GM19455 (cell line): ENCODE results near the gene MRPS26.
A peak's percentile ranks its signal among the peaks of the same experiment; 100 is the strongest.
"Not testable (repeated sequence)": the region's sequence is repeated elsewhere in the genome, so short reads cannot be mapped to it uniquely, and the experiment has no call there.

ENCODE experiments used
- ATAC-seq: cut with Tn5 transposase; IDR thresholded peaks from one replicate; pipeline ENCODE4 v1.9.1; 2021; ENCODE audit not compliant: unreplicated experiment

Gene MRPS26

DNA sequence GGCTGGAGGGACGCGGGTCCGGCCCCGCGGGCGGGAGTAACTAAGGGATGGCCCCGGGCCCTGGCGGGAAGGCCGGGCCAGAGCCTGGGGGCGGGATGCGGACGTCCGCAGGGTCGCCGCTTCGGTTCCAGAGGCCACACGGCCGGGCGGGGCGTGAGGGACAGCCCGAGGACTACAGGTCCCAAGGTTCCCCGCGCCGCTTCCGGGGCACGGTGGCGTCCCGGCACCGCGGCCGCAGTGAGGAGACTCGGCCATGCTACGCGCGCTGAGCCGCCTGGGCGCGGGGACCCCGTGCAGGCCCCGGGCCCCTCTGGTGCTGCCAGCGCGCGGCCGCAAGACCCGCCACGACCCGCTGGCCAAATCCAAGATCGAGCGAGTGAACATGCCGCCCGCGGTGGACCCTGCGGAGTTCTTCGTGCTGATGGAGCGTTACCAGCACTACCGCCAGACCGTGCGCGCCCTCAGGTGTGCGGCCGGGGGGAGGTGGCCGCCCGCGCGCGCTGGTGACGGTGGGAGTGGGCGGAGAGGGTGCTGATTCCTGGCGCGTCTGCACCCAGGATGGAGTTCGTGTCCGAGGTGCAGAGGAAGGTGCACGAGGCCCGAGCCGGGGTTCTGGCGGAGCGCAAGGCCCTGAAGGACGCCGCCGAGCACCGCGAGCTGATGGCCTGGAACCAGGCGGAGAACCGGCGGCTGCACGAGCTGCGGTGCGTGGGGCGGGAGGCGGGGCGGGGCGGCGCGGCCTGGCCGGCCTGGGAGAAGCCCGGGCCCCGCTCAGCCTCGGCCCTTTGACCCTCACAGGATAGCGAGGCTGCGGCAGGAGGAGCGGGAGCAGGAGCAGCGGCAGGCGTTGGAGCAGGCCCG lies at the start of gene MRPS26:
Gene MRPS26 (plus strand): TSS at position 237 of the 861 bp plus-strand sequence. CDS start 17 bp downstream, at position 254.
- peak; percentile 90 for ATAC-seq

DNA sequence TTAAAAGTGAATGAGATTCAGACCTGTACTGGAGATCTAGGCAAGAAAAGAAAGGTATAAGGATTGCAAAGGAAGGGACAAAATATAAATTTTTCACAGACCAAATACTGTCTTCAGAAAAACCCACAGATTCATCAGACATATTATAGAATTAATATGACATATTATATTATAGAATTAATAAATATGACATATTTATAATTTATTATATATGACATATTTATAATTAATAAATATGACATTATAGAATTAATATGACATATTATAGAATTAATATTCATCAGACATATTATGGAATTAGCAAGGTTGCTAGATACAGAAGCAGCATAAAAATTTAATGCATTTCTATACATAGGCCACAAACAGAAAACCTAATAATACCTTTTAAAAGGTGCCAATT lies 47.1 kb upstream of the MRPS26 start:
- ATAC-seq: no peak

DNA sequence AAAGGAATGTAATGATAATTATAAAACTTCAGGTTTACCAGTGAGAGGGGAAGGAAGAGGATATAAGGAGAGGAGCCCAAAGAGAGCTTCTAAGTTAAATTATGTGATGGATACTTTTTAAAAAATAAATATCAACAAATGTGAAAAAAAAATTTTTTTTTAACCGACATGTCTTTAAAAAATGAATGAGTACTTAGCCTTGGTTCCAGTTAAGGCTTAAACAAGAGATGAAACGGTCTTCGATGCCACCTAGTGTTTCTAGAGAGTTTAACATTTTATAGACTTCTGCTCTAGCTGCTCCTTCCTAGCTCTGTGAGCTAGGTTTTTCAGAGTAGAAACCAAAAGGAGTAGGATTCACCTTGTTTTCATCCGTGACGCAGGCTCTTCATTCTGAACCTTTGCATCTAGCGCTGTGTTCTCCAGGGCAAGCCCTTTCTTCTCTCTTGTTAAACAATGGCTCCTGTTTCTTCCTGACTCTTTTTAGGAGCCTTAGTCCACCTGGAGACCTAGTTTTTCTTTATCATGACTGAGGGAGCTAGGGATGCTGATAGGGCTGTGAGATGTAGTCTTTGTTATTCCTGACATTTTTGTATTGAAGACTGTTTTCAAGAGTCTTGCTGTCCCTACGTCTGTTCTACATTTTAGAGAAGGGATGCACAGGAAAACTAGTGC lies 44.9 kb upstream of the MRPS26 start:
- ATAC-seq: no peak

DNA sequence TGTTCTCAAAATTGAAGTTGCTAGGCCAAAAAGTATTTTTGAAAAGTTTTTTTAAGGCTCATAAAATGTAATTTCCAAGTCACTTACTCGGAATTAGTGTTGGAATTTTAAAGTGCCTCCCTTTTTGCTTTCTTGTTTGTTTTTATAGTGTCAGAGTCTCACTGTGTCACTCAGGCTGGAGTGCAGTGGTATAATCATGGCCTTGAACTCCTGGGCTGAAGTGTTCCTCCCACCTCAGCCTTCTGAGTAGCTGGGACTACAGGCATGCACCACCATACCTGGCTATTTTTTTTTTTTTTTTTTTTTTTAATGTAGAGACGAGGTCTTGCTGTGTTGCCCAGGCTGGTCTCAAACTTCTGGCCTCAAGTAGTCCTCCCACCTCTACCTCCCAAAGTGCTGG lies 42.4 kb upstream of the MRPS26 start:
- no peak for ATAC-seq

DNA sequence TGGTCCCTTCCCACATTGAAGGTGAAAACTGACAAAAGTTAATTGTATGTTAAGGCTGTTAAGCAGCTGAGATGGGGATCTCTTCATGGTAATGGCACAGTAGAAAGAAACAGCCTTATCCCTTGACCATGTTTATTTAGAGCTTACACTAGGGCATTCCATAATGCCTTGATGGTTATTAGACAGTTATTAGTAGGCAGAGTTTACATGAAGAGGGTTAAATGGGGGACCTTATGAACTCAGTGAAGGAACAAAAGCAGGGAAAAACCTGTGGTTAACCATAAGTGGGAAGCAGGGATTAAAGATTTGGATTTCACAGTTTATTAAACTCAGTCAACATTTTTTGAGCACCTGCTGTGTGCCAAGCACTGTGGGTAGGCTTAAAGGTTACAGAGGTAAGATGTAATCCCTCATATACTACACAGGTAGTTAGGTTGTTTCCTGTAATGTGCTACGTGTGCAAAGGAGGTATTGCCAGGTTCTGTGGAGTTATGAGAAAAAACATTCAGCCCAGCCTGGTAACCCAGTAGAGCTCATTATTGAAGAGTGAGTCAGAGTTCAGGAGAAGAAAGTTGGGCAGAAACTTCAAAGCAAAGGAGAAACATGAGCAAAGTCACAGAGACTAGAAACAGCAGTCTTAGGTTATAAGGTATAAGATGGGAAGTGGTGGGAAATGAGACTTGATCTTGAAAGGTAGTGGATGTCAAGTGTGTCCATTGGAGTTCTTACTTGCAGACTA lies 34.7 kb upstream of the MRPS26 start:
- no peak for ATAC-seq

DNA sequence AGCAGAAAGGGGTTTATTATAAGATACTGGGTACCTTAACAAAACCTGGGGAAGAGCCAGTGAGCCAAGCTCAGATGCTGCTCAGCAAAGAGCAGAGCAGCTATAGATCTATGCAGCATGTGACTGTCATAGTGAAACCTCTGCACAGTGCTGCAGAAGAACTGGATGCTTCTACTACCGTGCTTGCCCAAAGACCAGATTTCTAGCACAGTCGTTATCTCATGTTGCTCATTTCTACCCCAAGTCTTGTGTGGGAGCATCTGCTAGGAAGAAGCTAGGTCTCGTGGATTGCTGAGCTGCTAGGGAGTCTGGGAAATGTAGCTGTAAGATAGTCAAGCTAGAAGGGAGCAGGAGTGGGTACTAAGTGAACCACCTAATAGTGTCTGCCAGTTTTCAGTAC lies 34.1 kb upstream of the MRPS26 start:
- ATAC-seq: no peak

DNA sequence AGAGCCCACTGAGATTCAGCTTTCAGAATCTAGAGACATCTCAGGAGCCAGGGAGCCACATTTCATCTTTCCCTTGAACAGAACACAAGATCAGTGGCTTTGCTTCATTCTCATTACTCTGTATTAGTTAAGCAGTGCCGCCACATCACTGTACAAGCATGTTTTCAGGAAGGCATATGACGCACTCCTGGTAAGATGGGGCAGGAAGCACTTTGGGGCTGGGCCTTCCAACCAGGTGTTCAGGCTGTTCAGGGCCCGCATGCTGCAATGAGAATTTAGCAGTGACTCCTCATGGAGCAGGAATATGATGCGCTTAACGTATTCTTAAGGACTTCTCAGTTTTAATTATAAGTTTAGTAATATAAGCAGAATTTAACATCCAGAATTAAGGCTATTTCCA lies 32.1 kb upstream of the MRPS26 start:
- no peak for ATAC-seq

DNA sequence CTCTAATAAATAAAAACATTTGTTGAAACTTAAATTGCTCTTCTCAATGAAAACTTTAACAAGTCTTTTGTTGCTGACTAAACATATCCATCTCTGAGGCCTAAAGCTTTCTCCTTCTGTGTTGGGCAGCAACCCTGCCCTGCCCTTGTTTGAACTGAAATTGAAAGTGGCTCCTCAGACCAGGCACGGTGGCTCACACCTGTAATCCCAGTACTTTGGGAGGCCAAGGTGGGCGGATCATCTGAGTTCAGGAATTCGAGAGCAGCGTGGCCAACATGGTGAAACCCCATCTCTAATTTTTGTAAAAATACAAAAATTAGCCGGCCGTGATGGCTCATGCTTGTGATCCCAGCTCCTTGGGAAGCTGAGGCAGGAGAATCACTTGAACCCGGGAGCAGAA lies 31.7 kb upstream of the MRPS26 start:
- ATAC-seq: no peak

DNA sequence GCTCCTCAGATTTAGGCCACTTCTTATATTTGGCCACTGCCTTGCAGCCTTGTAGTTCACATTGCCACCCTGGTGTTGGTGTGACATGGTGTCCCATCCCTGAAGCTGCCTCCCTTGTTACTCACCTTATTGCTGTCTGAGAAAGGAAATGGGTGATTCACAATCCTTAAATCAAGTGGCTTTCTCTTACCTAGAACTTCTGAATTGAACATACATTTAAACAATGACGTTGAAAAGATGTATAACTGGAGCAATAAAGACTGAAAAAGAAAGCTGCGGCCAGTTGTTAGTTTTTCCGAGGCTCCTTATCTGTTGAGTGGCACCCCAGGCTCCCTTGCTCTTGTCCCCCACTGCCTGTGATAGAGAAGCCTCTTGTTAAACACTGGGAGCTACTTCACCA lies 31.2 kb upstream of the MRPS26 start:
- ATAC-seq: no peak

DNA sequence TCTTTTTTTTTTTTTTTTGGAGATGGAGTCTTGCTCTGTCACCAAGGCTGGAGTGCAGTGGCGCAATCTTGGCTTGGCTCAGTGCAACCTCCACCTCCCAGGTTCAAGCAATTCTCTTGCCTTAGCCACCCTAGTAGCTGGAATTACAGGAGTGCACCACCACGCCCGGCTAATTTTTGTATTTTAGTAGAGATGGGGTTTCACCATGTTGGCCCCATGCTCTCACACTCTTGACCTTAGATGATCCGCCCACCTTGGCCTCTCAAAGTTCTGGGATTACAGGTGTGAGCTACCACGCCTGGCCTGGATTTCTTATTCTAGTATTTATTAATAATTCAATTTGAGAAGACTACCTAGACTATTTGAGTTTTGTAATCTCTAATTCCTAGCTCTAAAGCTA lies 30.6 kb upstream of the MRPS26 start:
- not testable (repeated sequence) for ATAC-seq

DNA sequence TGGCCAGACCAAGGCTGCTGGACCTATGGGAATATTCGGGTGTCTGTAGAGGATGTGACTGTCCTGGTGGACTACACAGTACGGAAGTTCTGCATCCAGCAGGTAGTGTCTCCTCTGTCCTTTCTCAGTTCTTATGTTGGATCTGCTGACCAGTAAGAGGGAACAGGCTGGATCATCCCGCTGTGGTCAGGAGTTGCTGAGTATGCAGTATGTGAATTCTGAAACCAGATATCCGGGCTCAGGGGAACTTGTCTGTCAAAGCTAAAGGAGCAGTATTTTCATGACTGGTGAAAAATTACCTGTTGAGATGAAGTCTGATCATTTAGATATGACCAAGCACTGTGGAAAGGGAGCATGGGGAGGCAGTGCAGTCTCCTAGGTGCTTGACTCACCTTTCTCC lies 24.5 kb upstream of the MRPS26 start:
- no peak for ATAC-seq

DNA sequence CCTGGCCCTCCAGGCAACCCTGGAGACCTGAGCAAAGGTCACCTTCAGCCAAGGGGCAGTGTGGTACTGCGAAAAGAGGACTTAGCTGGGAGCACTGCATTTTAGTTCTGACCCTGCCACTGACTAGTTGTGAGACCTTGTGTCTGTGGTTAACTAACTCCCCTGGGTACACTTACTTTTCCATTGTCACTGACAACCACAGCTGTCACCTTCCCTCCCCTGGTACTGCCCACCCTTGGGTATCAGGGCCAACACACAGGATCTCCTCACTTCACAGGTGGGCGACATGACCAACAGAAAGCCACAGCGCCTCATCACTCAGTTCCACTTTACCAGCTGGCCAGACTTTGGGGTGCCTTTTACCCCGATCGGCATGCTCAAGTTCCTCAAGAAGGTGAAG lies 24.1 kb upstream of the MRPS26 start:
- ATAC-seq: no peak

DNA sequence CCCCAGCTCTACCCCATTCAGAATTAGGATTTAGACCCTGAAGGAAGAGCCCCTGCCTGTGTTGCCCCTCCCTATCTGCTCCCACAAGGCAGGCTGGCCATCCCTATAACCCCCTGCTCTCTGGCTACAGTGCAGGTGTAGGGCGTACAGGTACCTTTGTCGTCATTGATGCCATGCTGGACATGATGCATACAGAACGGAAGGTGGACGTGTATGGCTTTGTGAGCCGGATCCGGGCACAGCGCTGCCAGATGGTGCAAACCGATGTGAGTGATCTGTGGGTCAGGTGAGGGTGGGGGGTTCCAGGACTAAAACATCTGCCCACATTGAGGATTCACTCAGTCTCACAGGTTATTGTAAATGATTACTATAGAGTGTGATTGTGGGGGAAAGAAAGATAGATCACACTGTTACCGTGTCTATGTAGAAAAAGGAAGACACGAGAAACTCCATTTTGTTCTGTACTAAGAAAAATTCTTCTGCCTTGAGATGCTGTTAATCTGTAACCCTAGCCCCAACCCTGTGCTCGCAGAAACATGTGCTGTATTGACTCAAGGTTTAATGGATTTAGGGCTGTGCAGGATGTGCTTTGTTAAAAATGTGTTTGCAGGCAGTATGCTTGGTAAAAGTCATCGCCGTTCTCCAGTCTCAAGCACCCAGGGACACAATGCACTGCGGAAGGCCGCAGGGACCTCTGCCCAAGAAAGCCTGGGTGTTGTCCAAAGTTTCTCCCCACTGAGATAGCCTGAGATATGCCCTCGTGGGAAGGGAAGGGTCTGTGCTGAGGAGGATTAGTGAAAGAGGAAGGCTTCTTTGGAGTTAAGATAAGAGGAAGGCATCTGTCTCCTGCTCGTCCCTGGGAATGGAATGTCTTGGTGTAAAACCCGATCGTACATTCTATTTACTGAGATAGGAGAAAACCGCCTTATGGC lies 23.0 kb upstream of the MRPS26 start:
- ATAC-seq: not testable (repeated sequence)

DNA sequence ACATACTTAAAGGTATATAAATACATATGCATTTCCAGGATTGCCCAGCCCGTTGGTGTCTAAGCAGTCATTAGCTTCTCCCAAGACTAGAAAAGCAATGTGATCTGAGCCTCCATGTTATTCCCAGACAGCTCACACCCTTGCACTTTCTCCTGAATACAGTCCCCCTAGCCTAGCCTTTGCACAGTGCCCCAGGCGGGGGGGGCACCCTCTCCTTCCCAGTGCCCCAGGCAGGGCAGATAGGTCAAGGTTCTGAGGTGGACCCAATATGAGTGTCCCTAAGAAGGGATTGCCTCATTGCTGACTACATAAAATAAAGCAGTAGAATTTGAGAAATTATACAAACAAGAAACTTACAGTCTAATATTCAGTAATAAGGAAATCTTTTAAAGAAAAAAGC lies 17.9 kb upstream of the MRPS26 start:
- ATAC-seq: no peak

DNA sequence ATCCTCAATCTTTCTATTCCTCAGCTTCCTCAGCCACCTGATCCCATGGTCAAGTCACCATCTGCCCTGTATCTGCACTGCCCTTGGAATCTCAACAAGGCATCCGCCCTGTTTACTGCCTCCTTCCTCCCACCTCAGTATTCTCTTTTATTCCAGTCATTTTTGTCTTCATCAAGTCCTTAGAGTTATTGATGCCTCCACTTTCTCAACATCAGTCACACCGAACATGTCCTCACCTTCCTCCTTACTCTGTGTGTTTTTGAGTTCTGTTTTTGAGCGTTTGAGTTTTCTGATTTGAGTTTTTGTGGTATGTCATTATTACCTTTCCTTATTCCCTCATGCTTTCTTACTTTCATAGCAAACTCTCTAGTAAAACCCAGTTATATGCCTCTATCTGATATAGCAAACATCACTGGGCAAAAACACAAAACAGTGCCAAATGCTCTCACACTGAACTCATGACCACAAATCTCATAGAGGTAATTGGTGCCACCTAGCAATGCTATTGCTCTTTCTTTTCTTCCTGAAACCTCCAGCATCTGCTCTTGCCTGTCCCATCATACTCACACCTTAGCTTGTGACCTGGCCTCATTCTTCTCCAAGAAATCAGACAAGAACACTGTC lies 14.2 kb upstream of the MRPS26 start:
- ATAC-seq: no peak

DNA sequence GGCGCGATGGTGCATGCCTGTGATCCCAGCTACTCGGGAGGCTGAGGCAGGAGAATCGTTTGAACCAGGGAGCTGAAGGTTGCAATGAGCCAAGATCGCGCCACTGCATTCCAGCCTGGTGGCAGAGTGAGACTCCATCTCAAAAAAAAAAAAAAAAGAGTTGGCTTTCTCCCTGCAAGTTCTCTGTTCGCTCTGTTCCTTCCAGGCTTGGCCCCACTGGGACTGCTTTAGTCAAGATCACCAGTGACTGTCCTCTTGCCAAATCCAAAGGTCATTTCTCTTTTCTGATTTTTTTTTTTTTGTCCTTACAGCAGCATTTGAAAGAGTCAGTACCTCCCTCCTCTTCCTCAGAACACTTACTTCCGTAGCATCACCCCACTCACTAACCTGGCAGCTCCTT lies 13.2 kb upstream of the MRPS26 start:
- no peak for ATAC-seq

DNA sequence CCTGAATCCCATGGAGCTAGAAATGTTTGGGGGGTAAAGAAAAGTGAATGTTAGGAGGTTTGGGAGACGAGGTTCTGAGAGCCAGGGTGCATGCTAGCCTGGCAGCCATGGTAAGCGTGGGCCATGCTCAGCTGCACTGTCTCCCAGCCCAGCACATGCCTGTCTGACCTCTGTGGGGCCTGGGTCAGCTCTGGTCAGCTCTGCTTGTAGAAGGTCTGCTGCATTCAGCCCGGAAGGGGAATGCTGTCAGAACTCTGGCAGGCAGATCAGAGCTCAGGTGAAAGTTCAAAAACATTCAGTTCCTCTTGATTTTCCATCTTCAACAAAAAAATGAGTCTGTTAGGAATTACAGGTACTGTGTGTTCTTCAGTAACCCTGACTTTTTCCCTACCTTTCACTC lies 8.2 kb upstream of the MRPS26 start:
- ATAC-seq: no peak

DNA sequence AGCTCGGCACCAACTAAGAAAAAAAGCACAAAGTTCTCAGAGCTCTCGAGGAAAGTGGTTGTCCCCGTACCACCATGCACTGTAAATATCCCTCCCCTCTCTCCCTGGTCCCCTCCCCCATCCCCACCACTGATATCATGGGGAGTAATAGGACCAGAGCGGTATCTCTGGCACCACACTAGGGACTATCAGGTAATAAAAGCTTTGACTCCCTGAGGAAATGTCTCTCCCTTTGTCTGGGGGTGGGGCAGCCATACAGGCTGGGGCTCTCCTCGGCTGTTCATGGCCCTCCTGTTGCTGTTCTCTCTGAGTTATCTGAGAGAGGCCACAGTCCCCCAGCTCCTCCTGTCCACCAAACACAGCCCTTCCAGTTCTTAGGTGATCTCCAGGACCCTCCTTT lies 7.4 kb upstream of the MRPS26 start:
- no peak for ATAC-seq

DNA sequence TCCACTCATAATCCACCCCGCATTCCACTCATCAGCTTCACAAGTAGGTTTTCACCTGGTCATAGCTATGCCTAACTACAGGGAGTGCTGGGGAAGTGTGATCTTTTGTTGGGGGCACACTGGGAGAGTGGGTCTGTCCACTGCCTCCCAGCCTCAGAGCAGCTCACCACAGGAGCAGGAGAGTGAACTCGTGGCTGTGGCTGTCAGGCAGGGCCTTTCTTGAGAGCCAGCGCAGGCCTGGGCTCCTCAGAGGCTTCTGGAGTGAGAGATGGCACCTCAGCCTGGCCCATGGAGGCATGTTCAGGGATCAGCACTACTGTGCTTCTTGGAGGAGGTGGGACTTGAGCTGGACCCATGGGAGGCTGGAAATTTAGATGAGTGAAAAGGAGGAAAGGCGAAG lies 6.4 kb upstream of the MRPS26 start:
- ATAC-seq: no peak

DNA sequence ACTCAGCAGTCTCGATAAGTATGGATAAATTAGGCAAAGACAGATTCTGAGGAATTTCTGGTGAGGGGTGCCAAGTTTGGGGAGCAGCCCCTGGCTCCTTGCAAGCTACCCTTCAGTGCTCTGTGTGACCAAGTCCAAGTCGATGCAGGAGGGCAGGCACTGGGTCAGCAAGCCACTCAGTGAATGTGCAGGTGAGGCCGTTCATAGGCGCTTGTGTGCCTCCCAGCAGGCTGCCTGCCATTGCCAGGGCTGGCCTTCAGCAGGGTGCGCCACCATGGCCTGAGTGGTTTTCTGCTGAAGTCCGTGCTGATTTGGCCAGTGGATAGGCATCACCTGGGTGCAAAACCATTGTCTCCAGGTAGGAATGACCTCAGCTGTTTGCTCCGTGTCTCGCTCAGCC lies 5.8 kb upstream of the MRPS26 start:
- ATAC-seq: no peak
